Pancreas (tissue), 10 donors: ENCODE data around the gene C14orf180. TPM values are rescaled to one million over a fixed set of nuclear protein-coding genes. Genes with fewer than 3 reads are reported as not detected.

ENCODE experiments used
- ATAC-seq, 4 donors: fragments of 200-7000 bp; cut with Tn5 transposase; one replicate each; pipeline versions ENCODE4 v1.8.0 to v1.9.1; 2020; ENCODE audit warnings: mild to moderate bottlenecking in 4 of 4, moderate library complexity in 4 of 4
- DNase-seq, 6 donors: peaks; one replicate each; pipeline ENCODE4 v3.0.0-alpha.2; 2020
- FAIRE-seq: peaks from 2 replicates; lab custom pipeline; 2012; peaks lifted over from hg19 to GRCh38; lab: Jason Lieb, UNC
- H3K27ac ChIP-seq, 4 donors: fragments of 200-600 bp; sonication (generic); 1 replicate in 3 of 4; 2 replicates in 1 of 4; pipeline versions ENCODE4 v1.5.0 to v1.8.0; 2020
- H3K27me3 ChIP-seq, 4 donors: fragments of 200-600 bp; one replicate each; pipeline ENCODE4 v1.8.0; 2021
- H3K36me3 ChIP-seq, 3 donors: fragments of 200-600 bp; sonication (generic) in 1 of 3; one replicate each; pipeline versions ENCODE4 v1.5.0 to v1.8.0; 2020 to 2021
- H3K4me1 ChIP-seq, 3 donors: fragments of 200-600 bp; one replicate each; pipeline ENCODE4 v1.8.0; 2021
- H3K4me3 ChIP-seq, 4 donors: fragments of 200-600 bp; sonication (generic) in 2 of 4; one replicate each; pipeline versions ENCODE4 v1.5.0 to v1.8.0; 2020 to 2021
- H3K9me3 ChIP-seq, 4 donors: fragments of 200-600 bp; one replicate each; pipeline ENCODE4 v1.8.0; 2021
- CTCF ChIP-seq, 4 donors: fragments of 200-600 bp; sonication (generic) in 3 of 4; IDR thresholded peaks; one replicate each; pipeline versions ENCODE4 v1.5.0 to v1.8.0; 2021; ENCODE audit warnings: antibody characterized with exemption in 4 of 4
- WGBS, 2 donors: extraction: QIAGEN DNeasy Blood & Tissue Kit; methylation state at CpG; one replicate each; pipeline ENCODE4 v1.1.7; 2013; 5-methylcytosine and 5-hydroxymethylcytosine counted together
- intact Hi-C, 3 donors: fragments of 100-400 bp; cut with DNase I; formaldehyde crosslinking; loops; one replicate each; pipeline versions ENCODE4 v1.11.1 to v1.14.2; 2022
- polyA plus RNA-seq, 2 donors: library from polyadenylated mRNA; stranded (reverse); fragments of 200-250 nt; gene quantifications; one replicate each; pipeline ENCODE4 v1.2.3, GENCODE V29; 2013
- total RNA-seq, 6 donors: library from RNA; stranded (reverse); fragmentation: NEBNext Ultra II Directional in 4 of 6; extraction: Animal tissue kit (Norgen Biotek cat#: 25700) in 4 of 6; gene quantifications; one replicate each; pipeline versions ENCODE4 v1.2.1 to v1.2.4, GENCODE V29; 2021 to 2023
- donor health status: healthy with polysubstance abuse.
- donor health status: DM: no; HTN: no; CAD: no; lungs with moderate emphysema.
- donor health status: DM: no; HTN: no; CAD: no.
- donor health status: control.
- donor health status: control.
- donor health status: Bipolar disorder and iron deficiency.
- donor health status: DM: yes; HTN: yes; CAD: no.
- donor health status: DM: no; HTN: no; CAD: no.
- donor health status: DM: no; HTN: no; CAD: no.
- donor health status: DM: yes; HTN: yes; CAD: no.

C14orf180 gene
- total and polyA plus RNA-seq, 8 donors, result 0.09 to 1.1 (median 0.34) TPM; not detected in 2

- no peak for ATAC-seq
- intact Hi-C loops, result no loop called here
- no peak for TF ChIP-seq CTCF (IDR thresholded peaks at IDR 0.05)
- Histone ChIP-seq H3K4me1 (peaks cover 0 to 18% (median 15%) of the 10 kb centered on the region in 3 donors), H3K27me3 (no peaks in the 10 kb centered on the region), H3K36me3 (no peaks in the 10 kb centered on the region), H3K27ac (no peak overlapping the region), H3K4me3 (no peak overlapping the region), H3K9me3 (no peaks in the 10 kb centered on the region)
- no peak for FAIRE-seq
- WGBS, 2 donors, result 71 to 81% methylated on average over 19 to 20 of the region's 20 CpGs
- no peak for DNase-seq
Observed at GRCh38 chr14:104582005-104582404, 2.4 kb downstream of the C14orf180 start.

GRCh38 chr14:104582662-104583061 lies 3.1 kb downstream of the C14orf180 start:
- intact Hi-C loops, result no loop called here
- no peak for DNase-seq
- no peak for TF ChIP-seq CTCF (IDR thresholded peaks at IDR 0.05)
- Histone ChIP-seq H3K27me3 (no peaks in the 10 kb centered on the region), H3K9me3 (no peaks in the 10 kb centered on the region), H3K36me3 (no peaks in the 10 kb centered on the region), H3K27ac (no peak overlapping the region), H3K4me1 (peaks cover 0 to 18% (median 15%) of the 10 kb centered on the region in 3 donors), H3K4me3 (no peak overlapping the region)
- ATAC-seq, result peak in 3 of 4 donors; percentile 12 to 25 (median 24)
- no peak for FAIRE-seq
- WGBS, 2 donors, result 28 to 30% methylated on average over 12 of the region's 12 CpGs

DNA sequence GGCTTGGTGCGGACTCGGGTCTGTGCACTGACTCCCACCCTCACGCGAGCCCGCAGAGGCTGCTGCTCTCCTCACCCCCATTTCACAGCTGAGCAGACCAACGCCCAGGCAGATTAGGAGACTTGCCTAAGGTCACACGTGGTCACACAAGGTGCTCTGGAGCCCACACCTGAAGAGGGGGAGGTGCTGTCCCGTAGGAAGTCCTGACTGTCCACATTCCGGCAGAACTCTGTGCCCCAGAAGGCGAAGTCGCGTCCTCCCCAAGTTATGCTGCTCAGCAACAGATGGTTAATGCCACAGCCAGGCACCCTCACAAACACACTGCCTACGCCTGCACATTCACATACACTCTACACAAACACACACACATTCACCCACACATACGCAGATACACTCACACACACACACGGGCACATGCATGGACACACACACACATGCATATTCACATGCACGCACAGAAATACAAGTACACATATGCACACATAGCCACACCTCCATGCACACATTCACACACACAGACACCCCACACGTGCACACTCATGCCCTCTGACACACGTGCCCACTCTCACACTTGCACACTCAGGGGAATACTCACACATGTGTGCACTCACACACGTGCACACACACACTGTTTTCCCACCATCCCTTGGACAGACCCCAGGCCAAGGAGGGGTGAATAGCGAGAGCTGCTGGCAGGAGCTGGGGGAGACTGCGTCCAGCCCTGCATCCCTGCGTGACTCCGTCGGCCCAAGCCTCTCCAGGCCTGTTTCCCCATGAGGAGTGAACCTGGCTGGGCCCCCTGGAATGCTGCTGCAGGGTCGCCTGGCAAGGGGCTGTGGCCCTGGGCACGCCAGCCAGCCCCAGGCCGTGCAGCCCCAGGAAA lies 4.1 kb downstream of the C14orf180 start:
- ATAC-seq (no peak), FAIRE-seq (no peak), DNase-seq (no peak)
- Histone ChIP-seq H3K36me3 (no peaks in the 10 kb centered on the region), H3K4me3 (no peak overlapping the region), H3K4me1 (peaks cover 0 to 18% (median 15%) of the 10 kb centered on the region in 3 donors), H3K27me3 (no peaks in the 10 kb centered on the region), H3K9me3 (no peaks in the 10 kb centered on the region), H3K27ac (no peak overlapping the region)
- intact Hi-C loops, result no loop called here
- 65 to 74% methylated on average over 27 of the region's 27 CpGs for WGBS, 2 donors
- no peak for TF ChIP-seq CTCF (IDR thresholded peaks at IDR 0.05)

DNA sequence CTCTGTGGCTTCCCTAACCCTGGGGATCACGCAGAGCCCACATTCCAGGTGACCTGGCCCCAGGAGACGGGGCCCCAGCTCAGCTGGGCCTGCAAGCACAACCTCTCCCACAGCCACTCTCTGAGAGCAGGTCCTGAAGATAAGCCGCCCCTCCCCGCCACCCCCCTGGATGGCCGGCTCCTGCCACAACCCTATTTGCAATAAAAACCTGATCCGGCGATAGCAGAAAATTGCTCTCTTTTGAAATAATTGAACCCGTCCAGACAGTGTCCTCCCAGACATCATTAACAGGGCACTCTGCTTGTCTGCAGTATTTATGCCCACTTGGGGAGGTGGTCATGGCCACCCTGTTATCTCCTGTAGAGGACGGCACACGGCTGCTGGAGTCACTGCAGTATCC lies 5.0 kb downstream of the C14orf180 start:
- no peak overlapping the region for H3K27ac ChIP-seq
- H3K4me1 ChIP-seq, result peaks cover 0 to 18% (median 15%) of the 10 kb centered on the region in 3 donors
- H3K9me3 ChIP-seq, result no peaks in the 10 kb centered on the region
- no peaks in the 10 kb centered on the region for H3K27me3 ChIP-seq
- H3K36me3 ChIP-seq, result no peaks in the 10 kb centered on the region
- ATAC-seq, result no peak
- TF ChIP-seq CTCF (IDR thresholded peaks at IDR 0.05), result no peak
- intact Hi-C loops, result no loop called here
- DNase-seq, result no peak
- no peak for FAIRE-seq
- WGBS, 2 donors, result 67 to 84% methylated on average over 10 of the region's 10 CpGs
- H3K4me3 ChIP-seq, result no peak overlapping the region
